Stimulated activated naive B cell treated with anti-CD40 and anti-IgM and Interleukin-4, amounts not matched to agents 10 μg/mL and 1 μg/mL and 100 μg/mL, for 72 hours (primary cell): ENCODE measurements around the gene DDX59.

Source experiments
- ATAC-seq, 2 donors: fragments of 150-1000 bp; cut with Tn5 transposase; replicated peaks; 2 replicates each; pipeline ENCODE4 v1.10.0; 2021; ENCODE audit warnings: moderate library complexity in 1 of 2
- DNase-seq: peaks from one replicate; pipeline ENCODE4 v3.0.0; 2021
- H3K27ac Mint-ChIP-seq: one replicate; pipeline ENCODE4 v1.8.0; 2022; ENCODE audit warnings: mild to moderate bottlenecking, mixed read lengths
- H3K27me3 Mint-ChIP-seq, 2 donors: one replicate each; pipeline ENCODE4 v1.8.0; 2022; ENCODE audit warnings: mixed read lengths in 2 of 2
- H3K36me3 Mint-ChIP-seq, 2 donors: one replicate each; pipeline ENCODE4 v1.8.0; 2022; ENCODE audit warnings: mixed read lengths in 2 of 2, mild to moderate bottlenecking in 1 of 2
- H3K4me1 Mint-ChIP-seq, 2 donors: one replicate each; pipeline ENCODE4 v1.8.0; 2022; ENCODE audit warnings: mixed read lengths in 2 of 2, mild to moderate bottlenecking in 1 of 2
- H3K4me3 Mint-ChIP-seq, 2 donors: one replicate each; pipeline ENCODE4 v1.8.0; 2022; ENCODE audit warnings: mild to moderate bottlenecking in 2 of 2, mixed read lengths in 2 of 2, moderate library complexity in 1 of 2
- H3K9me3 Mint-ChIP-seq, 2 donors: one replicate each; pipeline ENCODE4 v1.8.0; 2022; ENCODE audit warnings: mixed read lengths in 2 of 2, mild to moderate bottlenecking in 1 of 2

DDX59 gene

GRCh38 chr1:200669314-200670241 lies at the start of gene DDX59:
Gene DDX59, minus strand, starts transcription at chr1:200669907. Its CDS starts 3,167 bp downstream, at chr1:200666740.
- ATAC-seq, result peak; percentile 89 to 91
- H3K27ac Mint-ChIP-seq, result peak within 1 kb of the TSS; percentile 97
- H3K27me3 Mint-ChIP-seq, result no peaks in the 10 kb centered on the region
- peaks cover 5 to 11% of the 10 kb centered on the region in 2 donors for H3K36me3 Mint-ChIP-seq
- peaks cover 15 to 31% of the 10 kb centered on the region in 2 donors for H3K4me1 Mint-ChIP-seq
- no peaks in the 10 kb centered on the region for H3K9me3 Mint-ChIP-seq
- peak within 1 kb of the TSS; percentile 87 to 96 for H3K4me3 Mint-ChIP-seq
- DNase-seq, result peak; percentile 90

DNA sequence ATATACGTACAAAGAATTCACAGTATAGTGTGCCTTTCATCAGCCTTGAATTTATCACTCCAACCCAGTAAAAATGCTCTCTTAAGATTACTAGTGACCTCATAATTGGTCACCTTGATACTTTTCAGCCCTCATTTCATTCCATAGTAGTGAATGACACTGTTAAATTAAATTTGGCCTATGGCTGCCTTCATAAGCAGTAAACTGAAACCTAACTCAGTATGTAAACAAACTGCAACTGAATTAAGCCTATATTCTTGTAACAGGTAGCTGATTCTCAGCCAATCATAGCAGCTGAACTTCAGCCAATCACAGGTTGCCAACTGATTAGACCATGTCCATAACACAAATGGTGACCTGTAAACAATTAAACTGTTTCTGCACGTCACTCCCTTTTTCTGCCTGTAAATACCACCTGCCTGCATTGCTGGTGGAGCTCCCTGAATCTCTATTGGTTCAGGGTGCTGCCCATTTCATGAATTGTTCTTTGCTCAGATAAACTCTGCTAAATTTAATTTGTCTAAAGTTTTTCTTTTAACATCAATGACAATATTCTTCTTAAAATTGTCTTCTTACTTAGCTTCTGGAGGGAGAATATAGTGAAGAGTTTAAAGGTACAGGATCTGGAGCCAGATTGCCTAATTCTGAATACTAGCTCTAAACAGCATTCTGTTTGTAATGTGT lies 44.9 kb upstream of the DDX59 start:
- Mint-ChIP-seq H3K27ac (no peak overlapping the region), H3K9me3 (no peaks in the 10 kb centered on the region), H3K4me1 (no peaks in the 10 kb centered on the region), H3K36me3 (no peaks in the 10 kb centered on the region), H3K27me3 (peaks cover 9 to 19% of the 10 kb centered on the region in 2 donors), H3K4me3 (no peak overlapping the region)
- DNase-seq (no peak), ATAC-seq (no peak)

DNA sequence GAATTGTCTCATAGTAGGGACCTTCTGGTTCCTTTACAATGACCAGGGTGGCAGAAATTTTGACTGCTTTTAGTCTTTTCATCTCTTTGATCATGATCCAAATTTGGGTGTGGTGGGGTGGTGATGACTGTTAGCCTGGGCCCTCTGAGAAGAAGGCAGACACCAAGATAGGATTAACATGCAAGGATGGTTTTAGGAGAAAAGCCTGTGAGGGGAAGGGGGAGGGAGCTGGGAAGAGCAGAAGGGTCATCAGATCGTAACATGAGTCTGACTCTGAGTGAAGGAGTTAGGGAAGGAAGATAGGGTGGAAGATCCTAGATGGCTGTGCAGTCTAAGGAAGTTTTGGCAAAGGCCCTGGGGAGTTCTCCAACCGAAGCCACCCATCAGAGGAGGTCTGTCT lies 40.5 kb upstream of the DDX59 start:
- no peaks in the 10 kb centered on the region for H3K36me3 Mint-ChIP-seq
- H3K4me1 Mint-ChIP-seq, result peaks cover 2 to 4% of the 10 kb centered on the region in 2 donors
- H3K9me3 Mint-ChIP-seq, result no peaks in the 10 kb centered on the region
- no peak for DNase-seq
- H3K27ac Mint-ChIP-seq, result no peak overlapping the region
- no peak for ATAC-seq
- no peak overlapping the region for H3K4me3 Mint-ChIP-seq
- peaks cover 0 to 5% of the 10 kb centered on the region in 2 donors for H3K27me3 Mint-ChIP-seq

DNA sequence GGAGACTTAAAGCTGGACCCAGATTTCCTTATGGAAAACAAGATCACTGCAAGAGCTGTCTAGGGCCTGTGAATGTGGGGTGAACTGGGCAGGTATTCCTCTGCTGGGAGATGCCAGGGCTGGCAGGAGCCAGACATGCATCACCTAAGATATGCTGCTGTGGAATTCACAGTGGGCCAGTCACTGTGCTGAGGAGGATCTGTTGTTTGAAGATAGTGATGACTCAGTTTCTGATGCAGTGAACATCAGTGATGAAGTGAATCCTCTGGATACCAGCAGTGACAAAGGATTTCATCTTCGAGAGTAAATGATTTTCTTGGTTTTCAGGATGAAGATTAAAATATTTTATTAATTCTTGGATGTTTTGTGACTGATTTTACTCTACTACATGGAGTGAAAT lies 39.1 kb upstream of the DDX59 start:
- Mint-ChIP-seq H3K4me1 (peaks cover 2 to 4% of the 10 kb centered on the region in 2 donors), H3K27ac (no peak overlapping the region), H3K27me3 (peaks cover 0 to 4% of the 10 kb centered on the region in 2 donors), H3K9me3 (no peaks in the 10 kb centered on the region), H3K4me3 (no peak overlapping the region), H3K36me3 (no peaks in the 10 kb centered on the region)
- DNase-seq, result no peak
- no peak for ATAC-seq

- no peaks in the 10 kb centered on the region for H3K27me3 Mint-ChIP-seq
These were observed 38.5 kb upstream of the DDX59 start for GRCh38 chr1:200708161-200708560.

DNA sequence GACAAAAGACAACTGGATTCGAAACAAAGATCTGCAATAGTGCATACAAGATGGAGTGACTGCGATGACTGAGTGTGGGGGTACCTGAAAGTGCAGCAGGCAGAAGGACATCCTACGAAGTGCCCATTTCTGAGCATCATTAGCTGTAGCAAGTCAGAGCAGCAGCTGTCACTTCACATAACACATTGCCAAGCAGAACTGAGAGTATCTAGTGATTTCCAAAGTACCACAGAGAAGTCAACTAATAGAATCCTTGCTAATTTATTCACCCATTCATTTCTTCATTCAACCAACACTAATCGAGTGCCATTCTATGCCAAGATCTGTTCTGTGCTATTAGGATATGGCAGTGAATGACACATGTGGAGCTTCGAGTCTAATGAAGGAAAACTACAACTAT lies 37.4 kb upstream of the DDX59 start:
- Mint-ChIP-seq H3K9me3 (no peaks in the 10 kb centered on the region), H3K4me3 (no peak overlapping the region), H3K36me3 (no peaks in the 10 kb centered on the region), H3K27me3 (no peaks in the 10 kb centered on the region), H3K4me1 (peaks cover 2 to 4% of the 10 kb centered on the region in 2 donors), H3K27ac (no peak overlapping the region)
- DNase-seq (no peak), ATAC-seq (peak; percentile 73 to 78)

More at GRCh38 chr1:200708161-200708560, 38.5 kb upstream of the DDX59 start:
- no peak for ATAC-seq
- Mint-ChIP-seq H3K9me3 (no peaks in the 10 kb centered on the region), H3K4me1 (peaks cover 2 to 4% of the 10 kb centered on the region in 2 donors), H3K27ac (no peak overlapping the region), H3K4me3 (no peak overlapping the region), H3K36me3 (no peaks in the 10 kb centered on the region)
- DNase-seq, result no peak

GRCh38 chr1:200706111-200706814 lies 36.6 kb upstream of the DDX59 start:
- Mint-ChIP-seq H3K4me3 (no peak overlapping the region), H3K27ac (no peak overlapping the region), H3K36me3 (no peaks in the 10 kb centered on the region), H3K4me1 (peaks cover 2 to 4% of the 10 kb centered on the region in 2 donors), H3K27me3 (no peaks in the 10 kb centered on the region), H3K9me3 (no peaks in the 10 kb centered on the region)
- DNase-seq, result no peak
- ATAC-seq, result no peak

DNA sequence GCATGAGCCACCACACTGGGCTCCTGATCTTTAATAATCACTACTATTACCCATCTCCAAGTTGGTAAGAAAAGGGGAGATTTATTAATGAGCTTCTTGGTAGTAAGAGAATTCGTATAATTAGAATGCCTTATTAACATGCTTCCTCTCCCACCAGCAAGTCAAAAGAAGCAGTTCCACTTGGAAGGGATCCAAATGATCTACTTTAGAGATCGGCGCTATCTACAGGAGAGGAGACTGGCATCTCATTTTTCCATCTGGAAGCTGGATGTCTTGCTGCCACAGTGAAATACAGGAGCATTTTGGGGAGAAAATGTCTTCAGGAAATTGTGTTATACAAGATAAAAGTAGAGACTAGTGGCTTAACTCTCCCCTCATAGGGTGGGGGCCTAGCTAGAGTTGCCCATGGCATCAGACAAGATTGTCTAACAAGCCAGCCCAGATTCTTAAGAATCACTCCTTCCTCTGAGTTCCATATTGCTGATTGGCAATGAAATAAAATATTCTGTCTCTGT lies 35.3 kb upstream of the DDX59 start:
- no peak for DNase-seq
- Mint-ChIP-seq H3K27ac (no peak overlapping the region), H3K9me3 (no peaks in the 10 kb centered on the region), H3K4me1 (peaks cover 2 to 4% of the 10 kb centered on the region in 2 donors), H3K27me3 (no peaks in the 10 kb centered on the region), H3K36me3 (no peaks in the 10 kb centered on the region), H3K4me3 (no peak overlapping the region)
- ATAC-seq, result no peak

- H3K36me3 Mint-ChIP-seq, result no peaks in the 10 kb centered on the region
- no peak for ATAC-seq
- H3K27me3 Mint-ChIP-seq, result peaks cover 0 to 3% of the 10 kb centered on the region in 2 donors
- DNase-seq, result no peak
- no peak overlapping the region for H3K4me3 Mint-ChIP-seq
- H3K9me3 Mint-ChIP-seq, result peaks cover 0 to 1% of the 10 kb centered on the region in 2 donors
- no peaks in the 10 kb centered on the region for H3K4me1 Mint-ChIP-seq
- no peak overlapping the region for H3K27ac Mint-ChIP-seq
These were observed 30.2 kb upstream of the DDX59 start for GRCh38 chr1:200699871-200700270.

GRCh38 chr1:200694738-200695137 lies 25.0 kb upstream of the DDX59 start:
- DNase-seq (no peak), ATAC-seq (no peak)
- Mint-ChIP-seq H3K27ac (no peak overlapping the region), H3K9me3 (peaks cover 0 to 1% of the 10 kb centered on the region in 2 donors), H3K27me3 (peaks cover 0 to 3% of the 10 kb centered on the region in 2 donors), H3K4me3 (no peak overlapping the region), H3K36me3 (no peaks in the 10 kb centered on the region), H3K4me1 (no peaks in the 10 kb centered on the region)

GRCh38 chr1:200693327-200693726 lies 23.6 kb upstream of the DDX59 start:
- Mint-ChIP-seq H3K27me3 (peaks cover 0 to 3% of the 10 kb centered on the region in 2 donors), H3K4me1 (no peaks in the 10 kb centered on the region), H3K27ac (no peak overlapping the region), H3K36me3 (no peaks in the 10 kb centered on the region), H3K9me3 (peaks cover 0 to 1% of the 10 kb centered on the region in 2 donors), H3K4me3 (no peak overlapping the region)
- ATAC-seq (peak; percentile 33 to 52), DNase-seq (no peak)

DNA sequence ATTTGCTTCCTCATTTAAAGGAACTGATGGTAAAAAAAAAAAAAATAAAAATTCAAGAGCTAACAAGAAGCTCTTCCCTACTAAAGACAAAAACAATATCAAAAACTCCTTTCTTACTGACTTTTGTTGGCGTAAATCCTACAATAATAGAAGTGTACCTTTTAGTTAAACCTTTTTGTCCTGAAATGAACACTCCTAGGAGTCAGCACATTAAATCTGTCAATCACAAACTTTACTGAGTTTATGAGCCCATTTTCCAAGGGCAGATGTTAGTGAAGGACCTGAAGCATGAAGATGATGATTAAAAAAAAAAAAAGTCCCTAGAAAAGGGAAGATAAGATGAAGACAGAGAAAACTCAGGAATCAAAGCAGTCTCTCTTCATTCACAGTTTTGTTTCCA lies 22.6 kb upstream of the DDX59 start:
- H3K4me1 Mint-ChIP-seq, result no peaks in the 10 kb centered on the region
- no peaks in the 10 kb centered on the region for H3K9me3 Mint-ChIP-seq
- ATAC-seq (no peak), DNase-seq (no peak)
- no peak overlapping the region for H3K27ac Mint-ChIP-seq
- peaks cover 0 to 3% of the 10 kb centered on the region in 2 donors for H3K27me3 Mint-ChIP-seq
- no peak overlapping the region for H3K4me3 Mint-ChIP-seq
- H3K36me3 Mint-ChIP-seq, result no peaks in the 10 kb centered on the region

- no peak for ATAC-seq
- no peak for DNase-seq
- no peaks in the 10 kb centered on the region for H3K4me1 Mint-ChIP-seq
- H3K9me3 Mint-ChIP-seq, result no peaks in the 10 kb centered on the region
- H3K4me3 Mint-ChIP-seq, result no peak overlapping the region
- H3K36me3 Mint-ChIP-seq, result no peaks in the 10 kb centered on the region
- no peak overlapping the region for H3K27ac Mint-ChIP-seq
- H3K27me3 Mint-ChIP-seq, result no peaks in the 10 kb centered on the region
These were observed 16.9 kb upstream of the DDX59 start for GRCh38 chr1:200686620-200687019.

- H3K27me3 Mint-ChIP-seq, result no peaks in the 10 kb centered on the region
- no peak overlapping the region for H3K4me3 Mint-ChIP-seq
- no peaks in the 10 kb centered on the region for H3K36me3 Mint-ChIP-seq
- H3K4me1 Mint-ChIP-seq, result no peaks in the 10 kb centered on the region
- H3K9me3 Mint-ChIP-seq, result no peaks in the 10 kb centered on the region
- DNase-seq, result no peak
- ATAC-seq, result no peak
- H3K27ac Mint-ChIP-seq, result no peak overlapping the region
These were observed 14.3 kb upstream of the DDX59 start for GRCh38 chr1:200684015-200684414.
